HS-27A (cell line): ENCODE data around the gene ANKS1B.

Experiments
- DNase-seq: peaks from one replicate; pipeline ENCODE4 v3.0.0-alpha.2; 2012; ENCODE audit warnings: low read depth, missing footprints

Gene ANKS1B

DNA sequence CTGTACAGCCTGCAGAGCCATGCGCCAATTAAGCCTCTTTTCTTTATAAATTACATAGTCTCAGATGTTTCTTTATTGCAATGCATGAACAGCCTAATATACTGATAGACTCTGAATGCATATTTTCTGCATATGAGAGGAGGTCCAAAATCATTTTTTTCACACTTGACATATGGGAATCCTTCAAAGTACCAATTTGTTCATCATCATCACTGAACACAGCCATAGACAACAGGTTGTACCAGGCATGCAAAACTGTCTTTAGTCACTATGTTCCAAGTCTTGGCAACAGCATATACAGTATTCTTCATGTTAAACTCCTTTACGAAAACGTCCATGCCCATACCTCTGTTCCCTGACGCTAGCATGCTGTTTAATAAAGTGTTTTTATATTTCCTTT is 807.9 kb downstream of the ANKS1B start:
- no peak for DNase-seq

DNA sequence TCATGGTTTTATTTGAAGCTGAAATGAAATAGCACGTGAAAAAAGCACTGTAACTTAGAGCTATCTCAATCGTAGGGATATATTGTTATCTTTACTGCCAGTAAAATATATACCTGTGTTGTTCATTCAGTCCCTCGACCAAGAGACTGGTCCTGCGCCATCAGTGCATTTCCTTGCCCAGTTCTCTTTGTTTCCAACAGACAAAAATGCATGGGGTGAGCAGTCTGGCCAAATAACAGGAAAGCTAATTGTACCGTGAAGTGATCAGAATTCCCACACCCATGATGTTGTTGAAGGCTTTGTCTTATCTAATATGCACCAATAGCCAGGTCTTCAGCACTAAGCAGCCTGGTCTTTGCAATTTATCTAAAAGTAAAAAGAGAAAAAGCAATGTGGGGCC is 814.3 kb downstream of the ANKS1B start:
- DNase-seq, result no peak

DNA sequence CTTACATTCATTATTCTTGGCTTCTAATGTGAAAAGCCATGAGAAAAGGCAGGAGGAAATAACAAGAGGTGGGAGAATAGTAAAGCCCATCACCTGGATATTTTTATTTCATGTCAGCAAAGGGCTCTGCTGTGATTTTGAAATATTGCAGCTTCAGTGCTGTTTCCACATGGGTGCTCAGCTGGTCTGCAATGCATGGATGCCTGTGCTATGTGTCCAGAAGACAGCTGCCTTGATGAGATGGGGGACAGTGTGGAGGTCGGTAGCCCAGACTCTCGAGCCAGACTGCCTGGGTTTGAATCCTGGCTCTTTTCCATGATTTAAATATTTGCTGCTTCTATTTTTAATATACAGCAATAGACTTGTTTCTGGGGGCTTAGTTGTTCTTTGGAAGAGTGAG is 814.7 kb downstream of the ANKS1B start:
- no peak for DNase-seq

DNA sequence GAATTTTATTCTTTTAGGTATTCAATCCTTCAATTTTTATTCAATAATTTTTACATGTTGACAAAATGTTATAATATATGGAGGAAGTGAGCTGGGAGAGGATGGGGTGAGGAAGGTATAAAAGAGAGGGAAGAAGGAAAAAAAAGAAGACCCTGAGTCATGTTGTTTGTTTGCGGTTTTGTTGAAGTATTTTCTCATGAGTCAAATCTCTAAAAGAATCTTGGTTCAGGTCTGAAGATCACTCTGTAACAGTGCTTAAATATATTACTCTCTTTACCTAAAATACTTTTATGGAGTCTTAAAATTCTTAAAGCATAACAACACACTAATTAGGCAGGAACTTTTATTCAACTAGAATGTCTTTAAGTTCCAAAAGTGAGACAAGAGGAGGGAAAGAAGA is 826.8 kb downstream of the ANKS1B start:
- DNase-seq, result peak; percentile 36

DNA sequence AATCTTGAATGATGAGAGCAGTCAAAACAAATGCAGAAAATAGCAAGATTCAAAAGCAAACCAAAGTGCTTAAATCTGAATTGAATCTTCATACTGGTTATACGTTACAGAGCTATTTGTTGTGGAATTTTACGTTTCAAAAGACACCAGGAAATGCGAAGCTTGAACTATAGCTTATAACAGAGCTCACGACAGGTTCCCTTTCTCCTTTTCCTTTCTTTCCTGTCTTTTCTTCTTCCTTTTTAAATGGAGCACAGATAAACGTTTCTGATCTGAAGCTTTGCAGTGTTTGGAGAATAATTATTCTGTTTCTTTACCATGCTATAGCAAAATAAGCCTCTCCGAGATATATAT is 829.8 kb downstream of the ANKS1B start:
- no peak for DNase-seq

DNA sequence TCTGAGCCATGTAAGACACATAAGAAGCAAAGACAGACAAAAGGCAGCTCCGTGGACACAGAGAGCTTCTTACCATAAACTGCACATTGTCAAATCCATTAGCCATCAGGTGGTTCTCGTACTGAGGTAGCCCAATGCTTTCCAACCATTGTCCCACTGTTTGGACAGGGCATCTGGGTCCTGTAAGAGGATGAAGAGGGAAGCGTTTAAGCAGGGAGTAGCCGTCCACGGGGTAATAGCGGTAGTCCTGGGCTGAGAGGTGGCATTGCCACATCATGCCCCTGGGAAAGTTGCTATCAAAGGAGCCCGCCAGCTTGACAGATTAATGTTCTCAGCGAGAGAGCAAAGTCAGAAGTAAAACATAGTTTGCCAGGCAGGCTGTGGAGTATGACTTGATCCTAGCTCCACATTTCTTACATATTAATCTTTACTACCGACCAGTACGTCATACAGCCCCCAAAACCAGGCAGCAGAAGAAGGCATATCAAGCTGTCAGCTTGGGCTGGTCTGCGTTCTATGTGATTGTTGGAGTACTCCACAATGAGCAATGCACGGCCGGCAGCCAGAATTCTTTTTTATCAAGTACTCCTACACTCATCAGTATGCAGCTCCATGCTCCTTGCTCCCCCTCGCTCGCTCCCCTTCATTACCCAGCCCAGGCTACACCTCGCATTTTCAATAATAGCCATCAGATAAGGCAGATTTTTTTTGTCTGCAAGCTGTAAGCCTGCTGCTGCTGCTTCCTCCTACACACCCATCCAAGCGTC is 830.3 kb downstream of the ANKS1B start:
- DNase-seq, result no peak

DNA sequence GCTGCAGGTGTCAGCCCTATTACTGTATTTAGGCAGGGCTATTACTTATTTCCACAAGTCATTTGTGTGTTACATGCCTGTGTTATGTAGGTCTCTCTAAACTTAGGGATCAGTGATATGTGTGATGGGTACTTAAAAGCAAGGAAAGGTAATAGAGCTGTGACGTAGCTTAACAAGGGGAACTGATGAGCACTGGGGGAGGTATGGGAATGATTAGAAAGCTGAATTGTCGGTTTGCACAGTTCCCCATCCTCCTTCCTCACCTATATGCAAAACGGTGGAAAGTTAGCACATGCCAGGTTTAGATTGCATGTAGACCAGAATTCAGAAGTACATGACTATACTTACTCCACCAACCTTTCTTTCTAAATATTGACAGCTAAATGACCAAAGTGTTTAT is 831.4 kb downstream of the ANKS1B start:
- no peak for DNase-seq

DNA sequence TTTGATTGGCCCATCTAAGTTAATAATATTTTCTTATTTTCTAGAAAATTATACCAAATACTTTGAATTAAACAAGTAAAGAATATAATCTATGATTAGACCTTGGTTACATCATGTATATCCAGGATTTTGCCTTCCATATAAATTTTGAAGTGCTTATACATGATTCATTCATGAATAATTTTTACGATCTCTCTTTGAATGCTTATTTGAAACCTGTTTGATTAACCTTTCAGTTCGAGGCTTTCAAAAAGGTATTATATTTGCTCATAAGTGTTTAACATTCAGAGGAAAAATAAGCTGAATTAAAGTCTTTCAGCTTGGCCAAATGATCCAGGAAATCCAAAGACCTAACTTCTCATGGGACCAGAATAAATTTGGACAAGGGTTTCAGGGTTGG is 832.4 kb downstream of the ANKS1B start:
- no peak for DNase-seq

DNA sequence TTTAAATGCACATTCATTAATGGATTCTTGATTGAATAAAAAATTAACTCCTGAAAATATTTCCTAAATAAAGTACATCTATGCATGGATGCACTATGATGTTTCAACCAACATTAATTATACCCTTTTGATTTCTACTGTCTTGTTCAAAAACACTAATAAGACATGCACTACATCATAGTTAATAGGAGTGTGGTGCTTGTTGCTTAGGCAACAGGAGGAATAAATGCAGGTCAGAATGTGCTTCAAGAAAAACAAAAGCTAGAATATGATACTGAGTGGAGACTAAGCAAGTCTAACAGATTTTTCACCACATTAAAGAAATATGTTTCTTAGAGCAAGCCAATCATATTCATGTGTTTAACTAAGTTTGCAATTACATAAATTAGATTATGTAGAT is 833.0 kb downstream of the ANKS1B start:
- no peak for DNase-seq

DNA sequence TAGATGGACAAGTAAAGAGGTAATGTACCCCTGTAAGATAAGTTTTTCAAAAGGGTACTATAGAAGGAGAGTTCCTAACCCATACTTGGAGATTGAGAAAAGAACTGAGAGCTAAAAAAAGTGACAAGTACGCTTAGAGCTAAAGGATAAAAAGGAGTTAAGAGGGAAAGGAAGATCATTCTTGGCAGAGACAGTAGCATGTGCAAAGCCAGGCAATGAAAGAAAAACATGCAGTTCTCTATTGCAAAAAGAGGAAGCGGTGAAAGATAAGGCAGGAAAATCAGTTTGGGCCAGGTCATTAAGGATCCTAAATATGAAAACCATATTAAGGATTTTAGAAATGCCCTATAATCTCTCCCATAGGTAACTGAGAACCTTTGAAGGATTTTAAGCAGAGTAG is 837.6 kb downstream of the ANKS1B start:
- DNase-seq, result no peak

DNA sequence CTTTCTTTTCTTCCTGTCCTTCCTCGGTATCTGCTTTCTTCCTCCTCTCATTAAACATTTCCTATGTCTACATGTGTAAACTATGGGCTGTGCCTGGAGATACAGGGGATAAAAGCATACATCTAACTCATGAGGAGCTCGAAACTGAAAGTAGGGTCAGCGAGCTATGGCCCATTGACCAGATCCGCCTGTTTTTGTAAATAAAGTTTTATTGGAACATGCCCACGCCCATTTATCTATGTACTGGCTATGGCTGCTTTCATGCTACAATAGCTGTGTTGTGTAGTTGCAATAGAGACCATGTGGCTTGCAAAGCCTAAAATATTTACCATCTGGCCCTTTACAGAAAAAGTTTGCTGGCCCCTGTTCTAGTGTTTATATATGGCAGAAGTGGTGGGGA is 838.0 kb downstream of the ANKS1B start:
- no peak for DNase-seq

DNA sequence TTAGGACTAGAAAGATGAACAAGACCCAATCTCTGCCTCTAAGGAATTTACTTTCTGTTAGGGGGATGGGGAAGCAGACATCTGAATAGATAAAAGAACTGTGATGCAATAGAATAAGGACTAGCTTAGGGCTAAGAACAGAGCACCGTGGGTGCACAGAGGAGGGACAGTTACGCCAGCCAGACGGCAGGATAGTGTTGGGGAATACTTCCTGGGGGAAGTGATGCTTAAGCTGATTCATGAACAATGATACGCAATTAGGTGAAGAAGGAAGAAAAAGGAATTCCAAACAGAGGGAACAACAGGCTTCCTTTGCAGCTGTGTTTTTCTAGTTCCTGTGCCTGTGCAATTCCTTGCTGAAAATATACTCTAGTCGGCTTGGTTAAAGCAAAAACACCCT is 838.6 kb downstream of the ANKS1B start:
- DNase-seq, result no peak

DNA sequence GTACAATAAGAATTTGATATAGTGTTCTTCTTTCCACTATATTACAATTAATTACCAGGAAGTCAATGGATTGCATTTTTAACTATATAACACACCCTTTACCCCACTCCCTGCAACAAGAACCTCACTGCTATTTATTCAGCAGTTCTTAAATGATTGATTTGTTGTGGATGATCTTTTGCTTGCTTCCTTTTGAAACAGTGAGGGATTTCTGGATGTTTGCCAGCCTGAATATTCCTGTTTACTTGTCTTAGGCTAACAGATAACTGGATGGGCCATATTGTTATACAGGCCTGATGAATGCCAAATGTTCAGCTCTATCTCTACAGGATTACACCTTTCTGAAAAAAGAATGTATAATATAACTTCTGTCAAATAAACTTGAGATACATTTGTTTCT is 842.1 kb downstream of the ANKS1B start:
- DNase-seq, result no peak

DNA sequence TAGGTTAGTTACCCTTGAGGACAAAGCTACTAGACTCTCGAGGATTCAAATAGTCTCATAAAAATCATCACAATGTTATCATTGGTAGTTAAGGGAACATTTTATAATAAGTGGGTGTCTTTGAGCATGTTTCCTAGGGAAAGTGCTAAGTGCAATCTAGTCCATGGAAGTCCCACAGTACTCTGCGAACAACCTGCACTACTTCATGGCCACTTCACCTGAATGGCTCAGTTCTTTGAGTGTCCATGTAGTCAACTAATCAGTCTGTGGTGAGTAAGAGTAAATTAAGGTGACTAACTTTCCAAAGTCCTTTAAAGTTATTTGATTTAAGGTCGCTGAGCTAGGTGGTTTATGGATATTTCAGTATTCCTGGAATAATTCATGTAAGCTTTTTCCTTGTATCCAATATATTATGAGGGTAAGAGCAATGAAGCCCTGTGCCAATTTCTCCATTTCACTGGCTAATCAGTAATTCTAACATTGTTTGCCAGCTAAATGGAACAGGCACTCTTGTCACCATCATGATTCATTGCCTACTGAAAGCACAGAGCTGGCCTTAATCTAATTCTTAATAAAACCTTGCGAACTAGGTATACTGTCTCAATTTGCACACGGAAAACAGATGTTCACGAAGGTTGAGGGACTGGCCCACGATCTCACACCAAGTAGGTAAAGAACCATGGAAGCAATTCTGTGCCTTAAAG is 844.6 kb downstream of the ANKS1B start:
- DNase-seq, result no peak

DNA sequence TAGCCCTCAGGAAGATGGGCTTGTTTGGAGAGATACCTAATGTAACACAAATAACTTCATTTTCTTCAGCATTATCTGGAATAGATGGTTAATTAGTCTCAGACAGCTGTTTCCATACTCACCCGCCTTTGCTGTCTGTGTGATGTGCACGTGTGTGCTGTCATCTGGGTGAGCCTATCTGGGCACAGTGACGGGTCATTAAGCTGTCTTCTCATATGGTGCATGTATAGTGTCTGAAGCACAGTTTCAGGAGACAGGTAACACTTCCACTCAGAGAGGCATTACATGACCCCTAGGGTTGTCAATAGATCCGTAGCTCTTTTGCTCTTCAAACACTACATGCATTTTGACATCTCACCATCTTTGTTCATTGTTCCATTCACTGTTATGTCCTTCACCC is 846.3 kb downstream of the ANKS1B start:
- DNase-seq, result no peak

DNA sequence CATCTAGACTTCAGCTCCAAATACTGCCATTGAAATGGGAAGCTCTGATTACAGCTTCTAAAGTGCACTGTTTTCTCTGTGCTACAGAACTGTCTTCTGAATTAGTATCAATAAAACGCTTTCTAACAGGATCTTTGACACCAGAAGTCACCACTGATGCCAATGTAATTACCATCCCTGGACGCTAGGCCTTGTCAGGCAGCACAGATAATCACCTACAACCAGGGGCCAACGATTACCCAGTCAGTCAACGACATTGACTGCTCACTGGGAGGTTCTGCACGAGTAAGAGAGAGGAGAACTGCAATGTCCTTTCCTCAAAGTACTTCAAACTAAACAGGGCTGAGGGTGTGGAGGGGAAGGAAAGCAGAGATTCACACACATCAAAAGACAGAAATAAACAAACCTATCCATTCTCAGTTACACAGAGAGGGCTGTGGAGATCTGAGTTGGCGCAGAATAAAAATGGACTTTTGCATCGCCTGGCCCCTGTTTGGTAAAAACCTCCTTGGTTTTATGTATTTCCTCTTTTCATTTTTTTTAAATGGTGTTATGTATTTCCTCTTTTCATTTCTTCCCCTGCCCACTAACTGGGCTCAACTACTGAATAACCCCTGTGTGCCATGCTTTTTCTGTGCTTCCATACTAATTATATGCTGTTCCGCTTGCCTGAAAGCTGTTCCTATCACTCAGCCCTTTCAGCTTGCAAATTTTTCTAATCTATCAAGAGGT is 847.4 kb downstream of the ANKS1B start:
- DNase-seq, result no peak

DNA sequence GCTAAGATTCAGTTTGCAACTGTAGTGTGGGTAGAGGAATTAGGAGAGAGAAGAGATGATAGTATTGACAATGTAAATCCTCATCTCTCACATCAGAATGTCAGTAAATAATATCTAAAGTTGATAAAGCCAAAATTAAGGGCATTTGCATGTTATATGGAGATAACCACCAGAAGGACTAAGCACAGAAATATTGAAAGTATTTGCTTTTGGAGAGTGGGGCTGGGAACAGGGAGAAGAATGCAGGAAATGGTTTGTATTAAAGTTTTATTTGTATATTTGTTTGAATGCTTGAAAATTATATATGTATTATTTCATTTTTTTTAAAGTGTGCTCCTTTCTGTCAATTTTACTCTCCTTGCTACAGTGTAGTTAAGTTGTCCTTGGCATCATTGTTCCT is 848.2 kb downstream of the ANKS1B start:
- DNase-seq, result no peak

DNA sequence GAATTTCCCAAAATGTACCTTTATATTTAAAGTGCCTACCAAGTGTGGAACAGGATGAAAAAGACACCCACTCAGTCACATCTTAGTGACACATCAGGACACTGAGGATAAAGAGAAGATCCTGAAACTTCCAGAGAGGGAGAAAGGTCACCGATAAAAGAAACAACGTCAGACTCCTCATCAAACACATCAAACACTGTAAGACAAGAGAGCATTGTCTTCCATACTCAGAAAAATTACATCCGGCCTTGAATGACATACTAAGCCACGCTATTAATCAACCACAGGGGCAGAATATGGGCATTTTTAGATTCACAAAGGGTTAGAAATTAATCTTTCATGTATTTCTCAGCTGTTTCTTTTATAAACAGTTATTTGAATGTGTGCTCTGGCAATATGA is 849.4 kb downstream of the ANKS1B start:
- DNase-seq, result no peak

DNA sequence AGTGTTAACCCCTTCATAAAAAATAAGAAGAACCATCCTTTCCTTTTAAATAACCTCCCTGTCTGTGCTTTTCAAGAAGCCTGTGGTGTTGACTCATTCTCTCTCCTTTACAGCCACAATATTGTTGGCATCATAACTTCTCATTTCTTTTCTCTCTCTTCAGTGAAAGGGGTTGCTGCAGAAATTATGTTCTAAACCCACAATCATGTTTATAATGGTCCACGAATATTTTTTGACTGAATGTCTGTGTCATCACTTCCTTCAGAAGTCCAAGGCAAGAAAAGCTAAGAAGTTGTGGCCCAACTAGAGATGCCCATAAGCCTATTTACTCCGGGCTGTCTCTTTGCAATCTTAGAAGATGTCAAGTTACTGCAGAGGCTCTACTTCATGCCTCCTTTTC is 851.3 kb downstream of the ANKS1B start:
- DNase-seq, result no peak

DNA sequence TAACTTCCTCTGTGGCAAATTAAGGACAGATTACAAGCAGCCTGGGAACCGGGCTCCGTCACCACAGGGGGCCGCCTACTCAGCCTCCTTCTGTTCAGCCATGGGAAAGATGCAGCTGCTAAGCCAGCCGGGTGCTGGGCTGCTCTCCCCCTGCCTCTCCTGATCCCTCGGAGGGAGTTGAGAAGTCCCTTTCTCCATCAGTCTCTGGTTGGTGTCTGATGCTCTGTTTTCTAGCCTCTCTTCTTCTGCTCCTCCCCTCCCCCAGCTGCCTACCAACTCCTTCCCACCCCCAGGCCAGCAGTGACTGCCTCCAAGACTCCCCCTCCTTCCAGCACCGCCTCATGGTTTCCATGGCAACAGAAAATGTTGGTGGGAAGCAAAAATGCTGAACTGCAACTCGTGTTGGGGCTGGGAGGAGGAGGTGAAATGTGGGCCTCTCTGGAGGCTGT is 853.0 kb downstream of the ANKS1B start:
- DNase-seq, result no peak

DNA sequence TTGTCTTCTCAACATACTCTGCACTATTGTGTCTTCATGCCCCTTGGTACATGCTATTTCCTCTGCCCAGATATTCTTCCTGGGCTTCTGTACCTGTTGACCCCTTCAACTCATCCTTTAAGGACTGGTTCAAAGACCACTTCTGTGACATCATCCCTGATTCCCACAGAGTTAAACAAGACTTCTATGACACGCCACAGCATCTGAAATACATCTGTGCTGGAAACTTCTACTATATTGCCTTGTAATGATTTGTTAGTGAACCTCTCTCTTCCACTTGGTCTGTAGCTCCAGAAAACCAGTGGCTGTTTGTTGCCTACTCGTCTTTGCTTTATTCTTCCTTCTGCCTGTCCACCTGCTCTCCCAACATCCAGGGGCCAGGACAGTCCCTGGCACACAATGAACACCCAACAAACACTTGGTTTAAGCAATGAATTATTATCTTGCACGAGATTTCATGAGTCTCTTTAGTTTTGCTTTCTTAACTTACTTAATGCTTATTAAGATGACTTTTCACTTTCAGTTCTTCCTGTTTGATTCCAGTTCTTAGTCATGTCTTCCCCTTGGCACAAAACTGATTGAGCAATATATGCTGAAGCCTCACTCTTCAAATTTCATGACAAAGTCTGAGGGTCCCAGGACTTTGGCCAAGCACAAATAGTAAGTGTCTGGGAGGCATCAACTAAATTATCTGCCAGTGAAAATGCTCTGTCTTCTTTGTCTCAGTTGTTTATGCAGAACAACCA is 853.8 kb downstream of the ANKS1B start:
- DNase-seq, result no peak

DNA sequence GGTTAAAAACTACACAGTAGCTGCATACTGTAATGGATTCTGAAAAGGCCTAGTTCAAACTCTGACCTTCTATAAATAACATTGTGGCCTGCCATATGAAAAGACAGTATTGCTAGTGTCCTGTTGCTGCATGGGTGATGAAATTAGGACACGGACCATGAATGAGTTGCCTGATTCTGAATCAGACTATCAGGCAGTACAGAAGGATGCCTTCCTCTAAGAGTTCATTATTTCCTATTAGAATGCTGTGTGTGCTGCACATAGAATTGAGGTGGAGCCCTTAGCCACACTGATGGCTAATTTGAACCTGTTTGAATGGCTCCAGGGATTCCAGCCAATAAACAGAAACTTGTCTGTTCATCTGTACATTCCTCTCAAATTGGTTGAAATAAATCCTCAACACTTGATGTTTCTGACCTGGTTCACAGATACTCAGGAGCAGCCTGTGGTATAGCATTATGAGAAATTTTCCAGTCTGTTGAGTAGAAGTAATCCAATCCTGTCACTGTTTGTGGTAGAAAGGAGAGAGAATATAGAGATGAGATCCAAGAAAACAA is 856.4 kb downstream of the ANKS1B start:
- no peak for DNase-seq
